Breast epithelium (tissue), 4 donors: ENCODE results near the gene FMNL2. TPM values are rescaled to one million over a fixed set of nuclear protein-coding genes. Genes with fewer than 3 reads are reported as not detected.

ENCODE experiments used
- DNase-seq, 2 donors: peaks; one replicate each; pipeline ENCODE4 v3.0.0-alpha.2; 2019; ENCODE audit warnings: low spot score in 2 of 2
- H3K27ac ChIP-seq, 2 donors: fragments of 200-600 bp; sonication (generic) in 1 of 2; one replicate each; pipeline ENCODE4 v1.5.1; 2016 to 2019; ENCODE audit warnings: mild to moderate bottlenecking in 1 of 2
- H3K27me3 ChIP-seq, 2 donors: fragments of 200-600 bp; sonication (generic) in 1 of 2; one replicate each; pipeline versions ENCODE4 v1.5.1 to v1.6.0; 2017 to 2019; ENCODE audit warnings: control low read depth in 1 of 2, mild to moderate bottlenecking in 1 of 2
- H3K36me3 ChIP-seq: fragments of 200-600 bp; one replicate; pipeline ENCODE4 v1.5.1; 2019
- H3K4me1 ChIP-seq, 2 donors: fragments of 200-600 bp; sonication (generic); one replicate each; pipeline ENCODE4 v1.5.1; 2016 to 2019; ENCODE audit warnings: control low read depth in 1 of 2
- H3K4me3 ChIP-seq, 3 donors: fragments of 200-600 bp; sonication (generic); 1 replicate in 2 of 3; 2 replicates in 1 of 3; pipeline ENCODE4 v1.5.1; 2016 to 2019; ENCODE audit warnings: mild to moderate bottlenecking in 3 of 3, moderate library complexity in 2 of 3
- H3K9me3 ChIP-seq, 2 donors: fragments of 200-600 bp; sonication (generic) in 1 of 2; one replicate each; pipeline ENCODE4 v1.5.1; 2016 to 2019; ENCODE audit warnings: control low read depth in 1 of 2
- CTCF ChIP-seq, 3 donors: fragments of 450-650 bp; IDR thresholded peaks; one replicate each; pipeline ENCODE4 v1.5.1; 2016 to 2017; ENCODE audit warnings: antibody characterized with exemption in 3 of 3, mild to moderate bottlenecking in 3 of 3, moderate library complexity in 3 of 3
- POLR2A ChIP-seq: fragments of 450-650 bp; IDR thresholded peaks from one replicate; pipeline ENCODE4 v1.6.1; 2016; ENCODE audit warnings: antibody characterized with exemption, mild to moderate bottlenecking, moderate library complexity
- POLR2AphosphoS5 ChIP-seq, 3 donors: sonication (generic); formaldehyde crosslinking; IDR thresholded peaks; one replicate each; pipeline ENCODE4 v1.6.1; 2017; ENCODE audit warnings: antibody characterized with exemption in 3 of 3
- intact Hi-C: fragments of 100-400 bp; cut with DNase I; formaldehyde crosslinking; loops from one replicate; pipeline ENCODE4 v1.15.1; 2023; ENCODE audit warnings: low total_unique reads
- total RNA-seq, 3 donors: library from RNA; depleted of rRNA; stranded (reverse); fragments of >200 nt; gene quantifications; one replicate each; pipeline ENCODE4 v1.1.0, GENCODE V29; 2016

The FMNL2 gene
- total RNA-seq, 3 donors from 2014 or later, result 36.1 to 78.1 (median 40.0) TPM

GRCh38 chr2:152376385-152376784 is 41.4 kb downstream of the FMNL2 start:
- no peaks in the 10 kb centered on the region for H3K4me1 ChIP-seq

GRCh38 chr2:152376968-152377367 is 42.0 kb downstream of the FMNL2 start:
- Histone ChIP-seq H3K4me3 (no peak overlapping the region), H3K27me3 (no peaks in the 10 kb centered on the region), H3K27ac (no peak overlapping the region), H3K36me3 (no peaks in the 10 kb centered on the region), H3K4me1 (no peaks in the 10 kb centered on the region), H3K9me3 (no peaks in the 10 kb centered on the region)
- intact Hi-C loops, result no loop called here
- no peak for DNase-seq
- TF ChIP-seq POLR2A, result no peak
- TF ChIP-seq POLR2AphosphoS5 (IDR thresholded peaks at IDR 0.05), result no peak
- no peak for TF ChIP-seq CTCF (IDR thresholded peaks at IDR 0.05)

More at GRCh38 chr2:152376385-152376784, 41.4 kb downstream of the FMNL2 start:
- peak in 1 of 2 donors; percentile 20 for DNase-seq
- Histone ChIP-seq H3K27ac (no peak overlapping the region), H3K4me3 (no peak overlapping the region), H3K27me3 (no peaks in the 10 kb centered on the region), H3K36me3 (no peaks in the 10 kb centered on the region), H3K9me3 (no peaks in the 10 kb centered on the region)
- intact Hi-C loops, result no loop called here
- TF ChIP-seq POLR2A (no peak), POLR2AphosphoS5 (IDR thresholded peaks at IDR 0.05) (no peak), CTCF (IDR thresholded peaks at IDR 0.05) (no peak)

- no peaks in the 10 kb centered on the region for H3K4me1 ChIP-seq
Measured at GRCh38 chr2:152379089-152379488, 44.1 kb downstream of the FMNL2 start.

GRCh38 chr2:152380261-152381055 is 45.5 kb downstream of the FMNL2 start:
- Histone ChIP-seq H3K27ac (no peak overlapping the region), H3K27me3 (no peaks in the 10 kb centered on the region), H3K9me3 (no peaks in the 10 kb centered on the region), H3K36me3 (no peaks in the 10 kb centered on the region), H3K4me3 (no peak overlapping the region), H3K4me1 (no peaks in the 10 kb centered on the region)
- DNase-seq, result no peak
- TF ChIP-seq POLR2A (no peak), CTCF (IDR thresholded peaks at IDR 0.05) (no peak), POLR2AphosphoS5 (IDR thresholded peaks at IDR 0.05) (no peak)
- intact Hi-C loops, result no loop called here

More at GRCh38 chr2:152379089-152379488, 44.1 kb downstream of the FMNL2 start:
- Histone ChIP-seq H3K27ac (no peak overlapping the region), H3K27me3 (no peaks in the 10 kb centered on the region), H3K9me3 (no peaks in the 10 kb centered on the region), H3K4me3 (no peak overlapping the region), H3K36me3 (no peaks in the 10 kb centered on the region)
- DNase-seq, result no peak
- intact Hi-C loops, result no loop called here
- TF ChIP-seq POLR2AphosphoS5 (IDR thresholded peaks at IDR 0.05) (no peak), POLR2A (no peak), CTCF (IDR thresholded peaks at IDR 0.05) (no peak)

- intact Hi-C loops, result no loop called here
- Histone ChIP-seq H3K4me3 (no peak overlapping the region), H3K27ac (no peak overlapping the region), H3K27me3 (no peaks in the 10 kb centered on the region), H3K9me3 (no peaks in the 10 kb centered on the region), H3K4me1 (no peaks in the 10 kb centered on the region), H3K36me3 (no peaks in the 10 kb centered on the region)
- no peak for DNase-seq
- TF ChIP-seq CTCF (IDR thresholded peaks at IDR 0.05) (no peak), POLR2A (no peak), POLR2AphosphoS5 (IDR thresholded peaks at IDR 0.05) (no peak)
Measured at GRCh38 chr2:152383702-152384101, 48.7 kb downstream of the FMNL2 start.
